ENCODE measurements around the gene SPAG4.

SPAG4 gene

DNA sequence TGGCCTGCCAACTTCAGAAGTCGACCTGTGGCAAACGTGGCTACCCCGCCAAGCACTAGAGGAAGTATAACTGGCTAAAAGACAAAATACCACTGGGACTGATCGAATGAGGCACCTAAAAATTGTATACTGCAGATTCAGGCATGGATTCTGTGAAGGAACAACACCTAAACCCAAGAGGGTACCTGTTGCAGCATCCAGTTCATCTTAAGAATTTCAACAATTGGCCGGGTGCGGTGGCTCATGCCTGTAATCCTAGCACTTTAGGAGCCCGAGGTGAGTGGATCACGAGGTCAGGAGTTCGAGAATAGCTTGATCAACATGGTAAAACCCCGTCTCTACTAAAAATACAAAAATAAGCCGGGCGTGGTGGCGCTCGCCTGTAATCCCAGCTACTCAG is 27.2 kb upstream of the SPAG4 start:
- no peak for ATAC-seq (ENCODE audit: low read depth)
- DNase-seq (ENCODE audit: low spot score): peak; percentile 65
- Histone ChIP-seq H3K36me3 (ENCODE audit: low read depth) (no peaks in the 10 kb centered on the region), H3K27ac (ENCODE audit: poor library complexity, severe bottlenecking) (no peak overlapping the region), H3K9me3 (ENCODE audit: severe bottlenecking) (no peaks in the 10 kb centered on the region), H3K27me3 (ENCODE audit: insufficient read depth, poor library complexity, severe bottlenecking) (no peaks in the 10 kb centered on the region), H3K4me1 (ENCODE audit: insufficient read depth, poor library complexity, severe bottlenecking) (no peaks in the 10 kb centered on the region), H3K4me3 (ENCODE audit: severe bottlenecking) (no peak overlapping the region)
- TF ChIP-seq, protein P1, sequence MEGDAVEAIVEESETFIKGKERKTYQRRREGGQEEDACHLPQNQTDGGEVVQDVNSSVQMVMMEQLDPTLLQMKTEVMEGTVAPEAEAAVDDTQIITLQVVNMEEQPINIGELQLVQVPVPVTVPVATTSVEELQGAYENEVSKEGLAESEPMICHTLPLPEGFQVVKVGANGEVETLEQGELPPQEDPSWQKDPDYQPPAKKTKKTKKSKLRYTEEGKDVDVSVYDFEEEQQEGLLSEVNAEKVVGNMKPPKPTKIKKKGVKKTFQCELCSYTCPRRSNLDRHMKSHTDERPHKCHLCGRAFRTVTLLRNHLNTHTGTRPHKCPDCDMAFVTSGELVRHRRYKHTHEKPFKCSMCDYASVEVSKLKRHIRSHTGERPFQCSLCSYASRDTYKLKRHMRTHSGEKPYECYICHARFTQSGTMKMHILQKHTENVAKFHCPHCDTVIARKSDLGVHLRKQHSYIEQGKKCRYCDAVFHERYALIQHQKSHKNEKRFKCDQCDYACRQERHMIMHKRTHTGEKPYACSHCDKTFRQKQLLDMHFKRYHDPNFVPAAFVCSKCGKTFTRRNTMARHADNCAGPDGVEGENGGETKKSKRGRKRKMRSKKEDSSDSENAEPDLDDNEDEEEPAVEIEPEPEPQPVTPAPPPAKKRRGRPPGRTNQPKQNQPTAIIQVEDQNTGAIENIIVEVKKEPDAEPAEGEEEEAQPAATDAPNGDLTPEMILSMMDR (IDR thresholded peaks at IDR 0.05; ENCODE audit: poor library complexity, severe bottlenecking): no peak

DNA sequence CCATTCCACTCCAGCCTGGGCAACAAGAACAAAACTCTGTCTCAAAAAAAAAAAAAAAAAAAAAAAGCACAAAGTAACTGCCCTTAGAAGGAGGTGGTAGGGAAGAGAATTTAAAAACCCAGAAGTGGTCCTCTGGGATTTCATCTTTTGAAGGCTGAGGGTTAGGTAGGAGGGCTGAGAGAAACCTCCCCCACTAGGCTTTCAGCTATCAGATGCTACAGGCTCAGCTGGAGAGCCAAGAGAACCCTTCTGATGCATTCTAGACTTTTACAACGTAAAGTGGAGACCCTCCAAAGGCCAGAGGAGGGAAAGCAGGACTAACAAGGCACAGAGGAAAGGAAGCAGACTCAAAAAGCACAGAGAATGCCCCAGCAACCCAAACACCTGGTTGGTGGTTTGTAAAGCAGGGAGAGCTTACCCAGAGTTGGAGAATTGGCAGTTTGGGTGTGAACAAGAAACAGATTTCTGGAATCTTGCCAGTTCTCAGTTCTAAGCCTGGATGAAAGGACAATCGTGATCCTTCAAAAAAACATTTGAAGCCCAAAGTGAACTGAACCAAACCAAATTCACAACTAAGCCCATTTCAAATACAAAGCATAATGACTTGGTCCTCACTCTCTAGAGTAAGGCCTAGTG is 23.2 kb upstream of the SPAG4 start:
- no peak overlapping the region for H3K4me3 ChIP-seq (ENCODE audit: severe bottlenecking)

DNA sequence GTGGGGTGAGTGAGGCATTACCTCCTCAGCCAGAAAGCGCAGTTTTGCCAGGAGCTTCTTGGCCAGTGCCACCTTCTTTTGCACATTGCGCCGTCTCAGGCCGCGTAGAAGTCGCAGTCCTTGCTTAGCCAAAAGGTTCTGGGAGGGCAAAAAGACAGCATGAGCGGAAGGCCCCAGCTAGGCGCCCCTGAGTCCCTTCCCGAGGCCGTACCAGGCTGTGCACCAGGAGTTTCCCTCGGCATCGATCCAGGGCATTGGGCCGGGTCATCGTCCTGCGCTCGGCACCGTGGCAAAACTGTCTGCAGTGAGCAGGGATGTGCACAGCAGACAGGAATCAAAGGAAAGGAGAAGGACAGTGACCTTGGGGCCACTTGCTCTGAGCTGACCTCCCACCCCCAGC is 20.2 kb upstream of the SPAG4 start:
- Histone ChIP-seq H3K36me3 (ENCODE audit: low read depth) (no peaks in the 10 kb centered on the region), H3K9me3 (ENCODE audit: severe bottlenecking) (no peaks in the 10 kb centered on the region), H3K4me1 (ENCODE audit: insufficient read depth, poor library complexity, severe bottlenecking) (no peaks in the 10 kb centered on the region), H3K27ac (ENCODE audit: poor library complexity, severe bottlenecking) (no peak overlapping the region), H3K27me3 (ENCODE audit: insufficient read depth, poor library complexity, severe bottlenecking) (no peaks in the 10 kb centered on the region), H3K4me3 (ENCODE audit: severe bottlenecking) (no peak overlapping the region)
- ATAC-seq (ENCODE audit: low read depth): no peak
- DNase-seq (ENCODE audit: low spot score): peak; percentile 78
- TF ChIP-seq, protein P1 (IDR thresholded peaks at IDR 0.05; ENCODE audit: poor library complexity, severe bottlenecking): no peak

More for the DNA sequence above, 23.2 kb upstream of the SPAG4 start:
- Histone ChIP-seq H3K4me1 (ENCODE audit: insufficient read depth, poor library complexity, severe bottlenecking) (no peaks in the 10 kb centered on the region), H3K27me3 (ENCODE audit: insufficient read depth, poor library complexity, severe bottlenecking) (no peaks in the 10 kb centered on the region), H3K36me3 (ENCODE audit: low read depth) (no peaks in the 10 kb centered on the region), H3K9me3 (ENCODE audit: severe bottlenecking) (no peaks in the 10 kb centered on the region), H3K27ac (ENCODE audit: poor library complexity, severe bottlenecking) (no peak overlapping the region)
- ATAC-seq (ENCODE audit: low read depth) (no peak), DNase-seq (ENCODE audit: low spot score) (peak; percentile 11)
- TF ChIP-seq, protein P1 (IDR thresholded peaks at IDR 0.05; ENCODE audit: poor library complexity, severe bottlenecking): no peak

DNA sequence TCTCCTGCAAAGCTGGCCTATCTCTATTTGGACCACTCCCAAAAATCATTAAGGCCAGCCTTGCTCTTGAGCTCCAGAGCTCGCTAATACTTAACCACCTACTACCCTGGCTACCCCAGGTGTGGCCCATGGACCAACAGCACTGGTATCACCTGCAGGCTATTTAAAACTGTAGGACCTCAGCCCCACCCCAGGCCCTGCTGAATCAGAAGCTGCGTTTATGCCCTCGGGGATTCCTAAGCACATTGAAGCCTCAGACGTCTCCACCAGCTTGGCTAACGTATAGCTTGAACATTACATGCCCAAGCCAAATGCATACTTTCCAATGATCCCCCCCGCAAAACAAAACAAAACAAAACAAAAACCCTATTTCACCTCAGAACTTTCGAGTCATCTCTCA is 19.7 kb upstream of the SPAG4 start:
- H3K4me3 ChIP-seq (ENCODE audit: severe bottlenecking): no peak overlapping the region
- H3K27me3 ChIP-seq (ENCODE audit: insufficient read depth, poor library complexity, severe bottlenecking): peaks cover 4% of the 10 kb centered on the region
- H3K4me1 ChIP-seq (ENCODE audit: insufficient read depth, poor library complexity, severe bottlenecking): no peaks in the 10 kb centered on the region
- no peaks in the 10 kb centered on the region for H3K36me3 ChIP-seq (ENCODE audit: low read depth)
- ATAC-seq (ENCODE audit: low read depth) (peak; percentile 33), DNase-seq (ENCODE audit: low spot score) (peak; percentile 75)
- TF ChIP-seq, protein P1 (IDR thresholded peaks at IDR 0.05; ENCODE audit: poor library complexity, severe bottlenecking): no peak
- H3K27ac ChIP-seq (ENCODE audit: poor library complexity, severe bottlenecking): no peak overlapping the region
- no peaks in the 10 kb centered on the region for H3K9me3 ChIP-seq (ENCODE audit: severe bottlenecking)

DNA sequence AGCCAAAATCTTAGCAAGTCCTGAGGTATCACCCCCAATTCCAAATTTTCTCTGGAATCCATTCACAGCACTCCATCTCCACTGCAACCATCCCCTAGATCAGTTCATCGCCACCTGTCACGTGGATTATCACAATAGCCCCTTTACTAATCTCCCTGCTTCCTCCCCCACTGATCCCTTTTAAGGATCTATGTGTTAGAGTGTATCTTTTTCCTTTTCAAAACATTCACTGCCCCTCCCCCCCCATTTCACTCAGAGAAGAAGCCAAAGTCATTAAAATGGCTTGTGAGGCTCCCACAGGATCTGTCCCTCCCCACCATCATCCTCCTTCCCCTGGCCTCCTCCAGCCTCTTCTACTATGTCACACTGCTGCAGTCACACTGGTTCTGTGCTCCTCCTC is 18.4 kb upstream of the SPAG4 start:
- no peak for ATAC-seq (ENCODE audit: low read depth)
- DNase-seq (ENCODE audit: low spot score): peak; percentile 45
- H3K27ac ChIP-seq (ENCODE audit: poor library complexity, severe bottlenecking): no peak overlapping the region
- H3K4me3 ChIP-seq (ENCODE audit: severe bottlenecking): no peak overlapping the region
- no peaks in the 10 kb centered on the region for H3K4me1 ChIP-seq (ENCODE audit: insufficient read depth, poor library complexity, severe bottlenecking)
- TF ChIP-seq, protein P1 (IDR thresholded peaks at IDR 0.05; ENCODE audit: poor library complexity, severe bottlenecking): no peak
- H3K9me3 ChIP-seq (ENCODE audit: severe bottlenecking): no peaks in the 10 kb centered on the region
- H3K27me3 ChIP-seq (ENCODE audit: insufficient read depth, poor library complexity, severe bottlenecking): peaks cover 9% of the 10 kb centered on the region
- H3K36me3 ChIP-seq (ENCODE audit: low read depth): no peaks in the 10 kb centered on the region

All from RWPE2 (cell line).